A673 (cell line): ENCODE measurements around the gene STX5. TPM values are rescaled to one million over a fixed set of nuclear protein-coding genes. Genes with fewer than 3 reads are reported as not detected.
A peak's percentile ranks its signal among the peaks of the same experiment; 100 is the strongest.

Source experiments
- Bru-seq: library from RNA; stranded (reverse); fragments of 400-500 nt; gene quantifications from one replicate; lab custom pipeline; 2021; lab: Mats Ljungman, UMichigan
- BruChase-seq, 2 experiments: library from RNA; stranded (reverse); fragments of 400-500 nt; gene quantifications; one replicate each; lab custom pipeline; 2021; lab: Mats Ljungman, UMichigan
- BruUV-seq: library from RNA; stranded (reverse); fragments of 400-500 nt; replicated peaks from 2 replicates; lab custom pipeline; 2021; lab: Mats Ljungman, UMichigan
- CTCF ChIA-PET: fragments of 300-600 bp; sonication (Branson Sonifier 250); formaldehyde crosslinking; loops from one replicate; lab custom pipeline; 2022; ENCODE audit warnings: antibody characterized with exemption; lab: Charles Lee
- POLR2A ChIA-PET: fragments of 300-600 bp; sonication (Branson Sonifier 250); formaldehyde crosslinking; loops from one replicate; lab custom pipeline; 2022; ENCODE audit warnings: antibody characterized with exemption; ENCODE audit not compliant: low non-redundant PET; lab: Charles Lee
- DNase-seq: peaks from one replicate; pipeline ENCODE4 v3.0.0-alpha.2; 2015; ENCODE audit warnings: low spot score
- H3K27ac ChIP-seq: fragments of 200-600 bp; sonication (generic); 2 replicates; pipeline ENCODE4 v1.5.1; 2016; ENCODE audit warnings: mixed run types, low read depth, mild to moderate bottlenecking, mixed read lengths, antibody characterized with exemption, low read length; ENCODE audit not compliant: poor library complexity, severe bottlenecking
- H3K27me3 ChIP-seq: fragments of 200-600 bp; sonication (generic); replicated peaks from 2 replicates; pipeline ENCODE4 v1.6.1; 2017; ENCODE audit warnings: mixed run types, low read depth, mild to moderate bottlenecking, mixed read lengths, antibody characterized with exemption, low read length; ENCODE audit not compliant: insufficient read depth, poor library complexity
- H3K36me3 ChIP-seq: fragments of 200-600 bp; sonication (generic); 2 replicates; pipeline ENCODE4 v1.6.1; 2016; ENCODE audit warnings: mixed run types, mild to moderate bottlenecking, mixed read lengths, antibody characterized with exemption, low read length; ENCODE audit not compliant: insufficient read depth, poor library complexity, severe bottlenecking
- H3K4me1 ChIP-seq: fragments of 200-600 bp; sonication (generic); 2 replicates; pipeline ENCODE4 v1.6.1; 2017; ENCODE audit warnings: mixed run types, mild to moderate bottlenecking, mixed read lengths, antibody characterized with exemption, low read length; ENCODE audit not compliant: insufficient read depth, poor library complexity, severe bottlenecking
- H3K4me3 ChIP-seq: fragments of 200-600 bp; sonication (generic); 2 replicates; pipeline ENCODE4 v1.5.1; 2016; ENCODE audit warnings: low read depth, mixed run types, mild to moderate bottlenecking, mixed read lengths, low read length; ENCODE audit not compliant: poor library complexity, severe bottlenecking
- H3K9me3 ChIP-seq: fragments of 200-600 bp; sonication (generic); 2 replicates; pipeline ENCODE4 v1.6.1; 2016; ENCODE audit warnings: mixed run types, low read depth, mild to moderate bottlenecking, mixed read lengths, antibody characterized with exemption, low read length; ENCODE audit not compliant: poor library complexity, severe bottlenecking
- CTCF ChIP-seq: fragments of 300-800, 200-600 bp; sonication (generic); conservative IDR thresholded peaks from 2 replicates; pipeline ENCODE4 v1.5.1; 2017; ENCODE audit warnings: low read depth, mild to moderate bottlenecking, antibody characterized with exemption, low read length, moderate library complexity, mixed read lengths
- EZH2 ChIP-seq: fragments of 200-600 bp; sonication (generic); IDR thresholded peaks from 2 replicates; pipeline ENCODE4 v1.6.1; 2017; ENCODE audit warnings: borderline replicate concordance, low read depth, mild to moderate bottlenecking, mixed read lengths, antibody characterized with exemption, low read length; ENCODE audit not compliant: poor library complexity, severe bottlenecking
- intact Hi-C: fragments of 100-400 bp; cut with micrococcal nuclease; formaldehyde crosslinking; loops from one replicate; pipeline ENCODE4 v1.10.0; 2022; ENCODE audit not compliant: unreplicated experiment
- long read RNA-seq: library from polyadenylated mRNA; stranded (forward); transcript quantifications from one replicate; pipeline ENCODE4 v2.0.0, GENCODE V29; 2022
- total RNA-seq: library from RNA; stranded (reverse); gene quantifications from 2 replicates; pipeline ENCODE4 v1.2.3, GENCODE V29; 2021

Gene STX5
- total RNA-seq = 29.2 and 38.1 TPM in 2 replicates
- percentile 70 among the genes with signal in this experiment for Bru-seq, nascent RNA
- BruChase-seq, experiment 1, labeled RNA remaining after a 2-hour chase = percentile 72 among the genes with signal in this experiment
- BruChase-seq, experiment 2, labeled RNA remaining after a 6-hour chase = percentile 76 among the genes with signal in this experiment
- long read RNA-seq, transcript STX5-201 (11 exons, 1,794 nt) = major isoform, 42 of 63 reads
- long read RNA-seq, partial matches to known transcripts = 11 of 63 reads
- long read RNA-seq, other reads (novel, unspliced or antisense) = 7 of 63 reads

GRCh38 chr11:62831520-62832335, at the start of gene STX5:
STX5 (minus strand) TSS chr11:62832051; CDS start chr11:62831243, 808 bp downstream.
- peak; percentile 100 for DNase-seq
- no peaks in the 10 kb centered on the region for H3K9me3 ChIP-seq
- intact Hi-C loops = loop anchor here (5.0 kb wide), 1 partner anchor 39 kb away; the partner anchor contains the start of gene TMEM223
- POLR2A ChIA-PET = interaction anchor here (0.6 to 1.6 kb wide), 9 partner anchors 9 to 260 kb away, joined by 3 to 26 read pairs (median 6); partner anchors contain the start of genes HNRNPUL2 and ZBTB3
- H3K4me3 ChIP-seq = peak within 1 kb of the TSS; percentile 70
- CTCF ChIA-PET = interaction anchor here (0.5 to 1.2 kb wide), 6 partner anchors 24 to 88 kb away, joined by 3 to 7 read pairs (median 5); partner anchors contain the start of gene TAF6L
- H3K27ac ChIP-seq = peak within 1 kb of the TSS; percentile 91
- no peak for TF ChIP-seq EZH2
- TF ChIP-seq CTCF = no peak
- no peaks in the 10 kb centered on the region for H3K27me3 ChIP-seq
- TSS peak; percentile 46 for BruUV-seq
- H3K36me3 ChIP-seq = peaks cover 46% of the 10 kb centered on the region
- peaks cover 7% of the 10 kb centered on the region for H3K4me1 ChIP-seq

- Histone ChIP-seq H3K9me3 (no peaks in the 10 kb centered on the region), H3K4me1 (peaks cover 46% of the 10 kb centered on the region), H3K27ac (peak within 1 kb of the TSS; percentile 98), H3K36me3 (peaks cover 56% of the 10 kb centered on the region), H3K27me3 (no peaks in the 10 kb centered on the region), H3K4me3 (peak within 1 kb of the TSS; percentile 72)
- CTCF ChIA-PET = interaction anchor here (0.6 to 1.2 kb wide), 4 partner anchors 19 to 201 kb away, joined by 3 to 14 read pairs (median 4); partner anchors contain the start of gene ZBTB3
- peak; percentile 94 for DNase-seq
- POLR2A ChIA-PET = interaction anchor here (0.5 to 1.6 kb wide), 7 partner anchors 9 to 289 kb away, joined by 3 to 13 read pairs (median 6); no protein-coding TSS in a partner anchor
- TF ChIP-seq CTCF (peak; percentile 92), EZH2 (no peak)
- TSS peak; percentile 90 for BruUV-seq
- intact Hi-C loops = loop anchor here (1.0 to 5.0 kb wide), 2 partner anchors 40 to 94 kb away; partner anchors contain the start of gene TMEM179B
These were observed 49.1 kb upstream of the STX5 start, which contains the start of gene SLC3A2 for GRCh38 chr11:62880803-62881578. SLC3A2 (plus strand) TSS chr11:62880896; CDS start chr11:62881024, 128 bp downstream.
